AG09309 (cell line): ENCODE data around the gene RALB.
"Not testable (repeated sequence)": the region's sequence is repeated elsewhere in the genome, so short reads cannot be mapped to it uniquely, and the experiment has no call there.

Experiments used
- DNase-seq: peaks from one replicate; pipeline ENCODE4 v3.0.0-alpha.2; 2010; ENCODE audit warnings: low read depth
- H3K4me3 ChIP-seq: 2 replicates; pipeline ENCODE4 v1.5.1; 2011; ENCODE audit warnings: mild to moderate bottlenecking, low read depth, low read length, moderate library complexity; ENCODE audit not compliant: control insufficient read depth
- CTCF ChIP-seq: IDR thresholded peaks from 2 replicates; pipeline ENCODE4 v1.5.1; 2011; ENCODE audit warnings: mild to moderate bottlenecking, low read depth, low read length, inconsistent platforms; ENCODE audit not compliant: insufficient read depth, control insufficient read depth; ENCODE audit errors: missing control alignments

RALB gene

GRCh38 chr2:120256651-120257000, 4.0 kb downstream of the RALB start:
- no peak for DNase-seq
- no peak overlapping the region for H3K4me3 ChIP-seq
- no peak for TF ChIP-seq CTCF

- no peak for TF ChIP-seq CTCF
- no peak for DNase-seq
- no peak overlapping the region for H3K4me3 ChIP-seq
Measured at GRCh38 chr2:120257522-120257921, 4.9 kb downstream of the RALB start.

- H3K4me3 ChIP-seq = no peak overlapping the region
- no peak for DNase-seq
- TF ChIP-seq CTCF = no peak
Measured at GRCh38 chr2:120258196-120258595, 5.5 kb downstream of the RALB start.

- not testable (repeated sequence) for H3K4me3 ChIP-seq, DNase-seq
Measured at GRCh38 chr2:120259939-120260338, 7.3 kb downstream of the RALB start.

- no peak for DNase-seq
Measured at GRCh38 chr2:120260736-120261135, 8.1 kb downstream of the RALB start.

GRCh38 chr2:120261387-120262006, 8.8 kb downstream of the RALB start:
- TF ChIP-seq CTCF = no peak
- no peak overlapping the region for H3K4me3 ChIP-seq
- no peak for DNase-seq

More at GRCh38 chr2:120260736-120261135, 8.1 kb downstream of the RALB start:
- no peak overlapping the region for H3K4me3 ChIP-seq
- TF ChIP-seq CTCF = no peak

- no peak for DNase-seq
- no peak overlapping the region for H3K4me3 ChIP-seq
- TF ChIP-seq CTCF = no peak
Measured at GRCh38 chr2:120262150-120262549, 9.5 kb downstream of the RALB start.
